ENCODE results near the gene CAMTA1. TPM values are rescaled to one million over a fixed set of nuclear protein-coding genes. Genes with fewer than 3 reads are reported as not detected.

CAMTA1 gene
- total and polyA plus RNA-seq, 12 donors: 123 to 265 (median 142) TPM

GRCh38 chr1:7761103-7761502 is 975.8 kb downstream of the CAMTA1 start:
- H3K27me3 ChIP-seq: no peaks in the 10 kb centered on the region
- no peaks in the 10 kb centered on the region for H3K9me3 ChIP-seq
- DNase-seq (no peak), ATAC-seq (peak in 1 of 8 donors; percentile 50)
- H3K4me1 ChIP-seq: no peaks in the 10 kb centered on the region
- no peaks in the 10 kb centered on the region for H3K36me3 ChIP-seq
- 81 to 86% methylated on average over 3 of the region's 3 CpGs for WGBS, 2 donors
- H3K27ac ChIP-seq: no peak overlapping the region
- no peak for TF ChIP-seq CTCF (IDR thresholded peaks at IDR 0.05)
- no peak overlapping the region for H3K4me3 ChIP-seq
- intact Hi-C loops (cut with DNase I): no loop called here

- no peaks in the 10 kb centered on the region for H3K27me3 ChIP-seq
- intact Hi-C loops (cut with DNase I): no loop called here
- WGBS, 2 donors: 86 to 89% methylated on average over 4 of the region's 4 CpGs
Observed at GRCh38 chr1:7767176-7767575, 981.9 kb downstream of the CAMTA1 start.

GRCh38 chr1:7768583-7768982 is 983.3 kb downstream of the CAMTA1 start:
- no peak for ATAC-seq
- Histone ChIP-seq H3K4me3 (no peak overlapping the region), H3K27me3 (no peaks in the 10 kb centered on the region), H3K4me1 (peaks cover 8 to 18% (median 17%) of the 10 kb centered on the region in 9 donors), H3K9me3 (no peaks in the 10 kb centered on the region), H3K27ac (no peak overlapping the region), H3K36me3 (peaks cover 0 to 12% (median under 1%) of the 10 kb centered on the region in 9 donors)
- 60 to 69% methylated on average over 2 of the region's 2 CpGs for WGBS, 2 donors
- TF ChIP-seq CTCF (IDR thresholded peaks at IDR 0.05): no peak
- intact Hi-C loops (cut with DNase I): no loop called here
- no peak for DNase-seq

More at GRCh38 chr1:7767176-7767575, 981.9 kb downstream of the CAMTA1 start:
- Histone ChIP-seq H3K4me3 (no peak overlapping the region), H3K27ac (no peak overlapping the region), H3K4me1 (peaks cover 2 to 10% (median 5%) of the 10 kb centered on the region in 9 donors), H3K36me3 (no peaks in the 10 kb centered on the region), H3K9me3 (no peaks in the 10 kb centered on the region)
- DNase-seq (no peak), ATAC-seq (no peak)
- TF ChIP-seq CTCF (IDR thresholded peaks at IDR 0.05): no peak

GRCh38 chr1:7769673-7770412 is 984.6 kb downstream of the CAMTA1 start:
- Histone ChIP-seq H3K27me3 (no peaks in the 10 kb centered on the region), H3K4me3 (no peak overlapping the region), H3K36me3 (peaks cover 0 to 25% (median 5%) of the 10 kb centered on the region in 9 donors), H3K9me3 (no peaks in the 10 kb centered on the region), H3K27ac (peak overlapping the region in 1 of 10 donors; percentile 97), H3K4me1 (peaks cover 8 to 28% (median 17%) of the 10 kb centered on the region in 9 donors)
- 79 to 81% methylated on average over 12 of the region's 12 CpGs for WGBS, 2 donors
- TF ChIP-seq CTCF (IDR thresholded peaks at IDR 0.05): no peak
- intact Hi-C loops (cut with DNase I): no loop called here
- DNase-seq: no peak
- no peak for ATAC-seq
